NCI-H2196 treated with DMSO at 0.1 percent for 48 hours (cell line): ENCODE measurements around the gene KIF5B.
"Not testable (repeated sequence)": the region's sequence is repeated elsewhere in the genome, so short reads cannot be mapped to it uniquely, and the experiment has no call there.

ENCODE experiments used
- DNase-seq: peaks from one replicate; lab custom pipeline; 2025; ENCODE audit not compliant: unreplicated experiment; lab: John Stamatoyannopoulos, UW

The KIF5B gene

GRCh38 chr10:32060347-32060746, 4.1 kb upstream of the KIF5B start:
- DNase-seq = no peak

GRCh38 chr10:32059472-32059871, 3.2 kb upstream of the KIF5B start:
- no peak for DNase-seq

- no peak for DNase-seq
Measured at GRCh38 chr10:32057036-32057372, 779 bp upstream of the KIF5B start.

- DNase-seq = no peak
Measured at GRCh38 chr10:32055478-32056135, 618 bp downstream of the KIF5B start.

GRCh38 chr10:32054094-32054493, 2.1 kb downstream of the KIF5B start:
- no peak for DNase-seq

- not testable (repeated sequence) for DNase-seq
Measured at GRCh38 chr10:32053392-32053791, 2.8 kb downstream of the KIF5B start.

- no peak for DNase-seq
Measured at GRCh38 chr10:32051926-32052325, 4.3 kb downstream of the KIF5B start.

GRCh38 chr10:32050177-32050576, 6.0 kb downstream of the KIF5B start:
- DNase-seq = no peak

- DNase-seq = no peak
Measured at GRCh38 chr10:32049113-32049512, 7.1 kb downstream of the KIF5B start.

GRCh38 chr10:32048282-32048681, 7.9 kb downstream of the KIF5B start:
- DNase-seq = no peak

GRCh38 chr10:32047881-32048280, 8.3 kb downstream of the KIF5B start:
- no peak for DNase-seq

GRCh38 chr10:32046151-32046550, 10.1 kb downstream of the KIF5B start:
- DNase-seq = no peak

GRCh38 chr10:32042730-32043129, 13.5 kb downstream of the KIF5B start:
- not testable (repeated sequence) for DNase-seq

GRCh38 chr10:32041290-32042028, 14.8 kb downstream of the KIF5B start:
- DNase-seq = no peak

GRCh38 chr10:32039734-32040133, 16.5 kb downstream of the KIF5B start:
- no peak for DNase-seq

GRCh38 chr10:32038777-32039176, 17.4 kb downstream of the KIF5B start:
- no peak for DNase-seq

GRCh38 chr10:32036922-32037321, 19.3 kb downstream of the KIF5B start:
- no peak for DNase-seq

GRCh38 chr10:32035038-32035437, 21.2 kb downstream of the KIF5B start:
- no peak for DNase-seq

GRCh38 chr10:32033171-32033570, 23.1 kb downstream of the KIF5B start:
- no peak for DNase-seq

GRCh38 chr10:32031920-32032319, 24.3 kb downstream of the KIF5B start:
- DNase-seq = no peak

GRCh38 chr10:32031424-32031823, 24.8 kb downstream of the KIF5B start:
- DNase-seq = no peak

GRCh38 chr10:32028710-32029109, 27.5 kb downstream of the KIF5B start:
- DNase-seq = no peak

GRCh38 chr10:32023264-32023663, 33.0 kb downstream of the KIF5B start:
- DNase-seq = no peak
